Stimulated activated memory B cell treated with anti-CD40 and anti-IgM and Interleukin-4, amounts not matched to agents 10 μg/mL and 1 μg/mL and 100 μg/mL, for 72 hours (primary cell): Measurements from ENCODE around the gene HTR2C.
"Not testable (repeated sequence)": the region's sequence is repeated elsewhere in the genome, so short reads cannot be mapped to it uniquely, and the experiment has no call there.

ENCODE experiments used
- ATAC-seq: fragments of 150-1000 bp; cut with Tn5 transposase; 2 replicates; pipeline ENCODE4 v1.10.0; 2021
- H3K27ac Mint-ChIP-seq: one replicate; pipeline ENCODE4 v1.8.0; 2022; ENCODE audit warnings: mild to moderate bottlenecking, mixed read lengths
- H3K27me3 Mint-ChIP-seq: one replicate; pipeline ENCODE4 v1.8.0; 2022; ENCODE audit warnings: mixed read lengths
- H3K36me3 Mint-ChIP-seq: one replicate; pipeline ENCODE4 v1.8.0; 2022; ENCODE audit warnings: mixed read lengths
- H3K4me1 Mint-ChIP-seq: one replicate; pipeline ENCODE4 v1.8.0; 2022; ENCODE audit warnings: mixed read lengths
- H3K4me3 Mint-ChIP-seq: one replicate; pipeline ENCODE4 v1.8.0; 2022; ENCODE audit warnings: mild to moderate bottlenecking, moderate library complexity, mixed read lengths
- H3K9me3 Mint-ChIP-seq: one replicate; pipeline ENCODE4 v1.8.0; 2022; ENCODE audit warnings: mixed read lengths

The HTR2C gene

DNA sequence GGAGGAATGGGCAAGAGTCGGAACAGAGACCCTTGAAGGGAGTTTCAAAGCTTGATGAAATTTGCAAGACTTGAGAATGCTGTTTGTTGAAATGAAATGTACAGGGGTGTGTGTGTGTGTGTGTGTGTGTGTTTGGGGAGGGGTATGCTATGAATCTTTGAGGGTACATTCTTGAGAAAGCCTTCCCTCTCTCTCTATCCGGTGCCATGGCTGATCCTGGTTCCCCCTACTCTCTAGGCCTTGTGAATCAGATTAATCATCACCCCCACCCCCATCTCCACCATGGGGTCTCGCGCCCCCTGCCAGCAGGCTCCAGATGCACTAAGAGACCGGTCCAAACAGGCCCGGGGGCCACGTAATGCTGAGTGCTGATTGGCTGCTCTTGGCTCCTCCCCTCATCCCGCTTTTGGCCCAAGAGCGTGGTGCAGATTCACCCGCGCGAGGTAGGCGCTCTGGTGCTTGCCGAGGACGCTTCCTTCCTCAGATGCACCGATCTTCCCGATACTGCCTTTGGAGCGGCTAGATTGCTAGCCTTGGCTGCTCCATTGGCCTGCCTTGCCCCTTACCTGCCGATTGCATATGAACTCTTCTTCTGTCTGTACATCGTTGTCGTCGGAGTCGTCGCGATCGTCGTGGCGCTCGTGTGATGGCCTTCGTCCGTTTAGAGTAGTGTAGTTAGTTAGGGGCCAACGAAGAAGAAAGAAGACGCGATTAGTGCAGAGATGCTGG is at the start of gene HTR2C:
HTR2C (plus strand) TSS at position 441 of the 729 bp plus-strand sequence. CDS start 142,851 bp downstream, outside the sequence.
- Mint-ChIP-seq H3K4me3 (no peak within 1 kb of the TSS), H3K36me3 (no peaks in the 10 kb centered on the region), H3K27me3 (peaks cover 26% of the 10 kb centered on the region), H3K4me1 (no peaks in the 10 kb centered on the region), H3K9me3 (no peaks in the 10 kb centered on the region), H3K27ac (no peak within 1 kb of the TSS)
- ATAC-seq = no peak

DNA sequence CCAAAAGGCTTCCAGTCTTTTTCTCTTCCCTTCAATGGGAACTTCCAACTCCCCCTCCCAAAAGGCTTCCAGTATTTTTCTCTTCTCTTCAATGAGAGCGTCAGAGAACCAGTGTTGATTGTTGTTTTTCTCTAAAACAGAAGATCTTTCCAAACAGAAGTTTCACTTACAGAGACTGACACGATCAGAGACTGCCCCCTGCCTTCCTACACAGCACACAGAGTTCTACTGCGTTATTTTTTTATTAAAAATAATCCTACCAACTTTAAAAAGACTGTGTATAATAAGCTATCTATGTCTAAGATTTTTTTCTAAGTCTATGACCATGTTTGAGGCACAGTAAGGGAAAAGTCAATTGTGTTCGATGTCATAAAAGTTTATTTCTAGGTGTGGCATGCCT is 3.5 kb upstream of the HTR2C start:
- Mint-ChIP-seq H3K9me3 (no peaks in the 10 kb centered on the region), H3K36me3 (no peaks in the 10 kb centered on the region), H3K4me1 (no peaks in the 10 kb centered on the region), H3K27me3 (peaks cover 26% of the 10 kb centered on the region), H3K27ac (no peak overlapping the region), H3K4me3 (no peak overlapping the region)
- ATAC-seq = no peak

DNA sequence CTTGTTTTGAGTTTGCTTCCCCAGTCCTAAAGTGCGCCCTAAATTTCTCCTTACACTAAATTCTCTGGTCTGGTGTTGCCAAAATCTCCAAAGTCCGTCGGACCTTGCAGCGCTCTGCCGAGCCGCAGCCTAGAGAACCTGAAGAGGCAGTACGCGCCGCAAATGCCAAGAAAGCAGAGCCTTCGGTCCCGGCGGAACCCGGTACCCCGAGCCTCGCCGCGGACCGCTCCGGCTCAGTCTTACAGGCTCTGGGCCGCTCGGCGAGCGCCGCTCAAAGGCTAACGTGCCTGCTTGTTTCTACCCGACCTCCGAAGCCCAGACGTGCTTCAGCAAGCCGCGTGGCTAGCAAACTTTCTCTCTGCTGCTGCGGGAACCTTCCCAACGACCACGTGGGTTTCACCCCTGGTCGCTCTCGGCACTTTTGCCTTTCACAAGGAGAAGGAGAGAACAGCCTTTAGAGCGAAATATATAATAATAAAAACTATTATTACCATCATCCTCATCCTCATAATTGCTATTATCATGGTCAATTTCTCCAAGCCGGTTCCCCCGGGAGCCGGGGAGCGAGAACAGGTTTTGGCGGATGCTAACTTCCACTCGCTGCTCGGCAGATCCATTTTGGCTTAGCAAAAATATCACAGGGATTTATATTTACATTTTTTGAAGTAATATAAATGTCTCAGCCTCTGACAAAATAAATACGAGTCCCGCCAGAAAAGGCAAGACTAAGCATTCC is 2.2 kb upstream of the HTR2C start:
- Mint-ChIP-seq H3K9me3 (no peaks in the 10 kb centered on the region), H3K27ac (no peak overlapping the region), H3K27me3 (peaks cover 26% of the 10 kb centered on the region), H3K4me1 (no peaks in the 10 kb centered on the region), H3K4me3 (no peak overlapping the region), H3K36me3 (no peaks in the 10 kb centered on the region)
- no peak for ATAC-seq

DNA sequence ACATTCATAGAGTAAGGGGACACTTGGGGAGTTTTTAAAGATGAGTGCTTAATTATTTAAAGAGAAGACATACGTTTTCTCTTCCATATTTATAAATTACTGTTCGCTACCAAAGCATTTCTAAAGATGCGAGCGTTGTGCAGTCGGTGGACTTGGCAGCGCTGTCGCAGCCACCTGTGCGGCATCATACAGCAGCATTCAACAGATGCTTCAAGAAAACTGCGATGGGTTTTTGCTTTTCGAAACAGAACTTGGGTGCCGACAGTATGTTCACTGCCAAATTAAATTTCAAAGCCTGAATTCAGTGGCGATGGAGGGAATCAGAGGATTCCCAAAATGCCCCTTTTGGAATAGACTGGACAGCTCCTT is 1.6 kb upstream of the HTR2C start:
- no peak for ATAC-seq
- Mint-ChIP-seq H3K36me3 (no peaks in the 10 kb centered on the region), H3K9me3 (no peaks in the 10 kb centered on the region), H3K27me3 (peaks cover 26% of the 10 kb centered on the region), H3K4me3 (no peak overlapping the region), H3K27ac (no peak overlapping the region), H3K4me1 (no peaks in the 10 kb centered on the region)

DNA sequence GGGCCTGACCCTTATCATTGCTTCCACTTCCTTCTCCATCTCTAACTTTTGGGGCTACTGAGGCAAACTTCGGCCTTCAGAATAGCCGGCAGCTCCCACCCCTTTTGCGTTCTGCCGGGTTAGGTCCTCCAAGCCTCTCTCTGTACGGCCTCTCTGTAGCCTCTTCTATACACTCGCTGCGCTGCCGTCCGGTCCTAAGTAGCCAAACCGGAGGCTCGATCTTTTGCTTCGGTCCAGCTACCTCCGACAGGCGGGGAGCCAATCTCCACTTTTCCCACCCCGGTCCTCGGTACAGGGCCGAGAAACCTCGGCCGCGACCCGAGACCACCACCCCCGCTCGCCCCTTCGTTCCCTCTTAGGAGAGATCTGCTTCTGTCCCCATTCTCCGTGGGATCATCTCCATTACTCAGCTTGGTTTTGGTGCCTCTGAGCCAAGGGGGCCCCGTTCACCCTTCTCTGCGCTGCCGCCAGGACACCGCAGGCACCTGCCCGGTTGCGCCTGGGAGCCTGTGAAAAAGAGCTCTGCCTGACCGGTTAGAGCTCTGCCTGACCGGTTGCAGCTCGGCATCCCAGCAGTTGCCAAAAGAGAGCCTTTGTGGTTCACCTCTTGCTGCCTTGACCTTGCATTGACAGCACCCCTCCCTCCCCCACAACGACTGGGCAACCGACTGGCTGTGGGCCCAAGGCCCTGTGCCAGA is 1.0 kb upstream of the HTR2C start:
- H3K9me3 Mint-ChIP-seq = no peaks in the 10 kb centered on the region
- no peak overlapping the region for H3K4me3 Mint-ChIP-seq
- H3K27ac Mint-ChIP-seq = no peak overlapping the region
- H3K4me1 Mint-ChIP-seq = no peaks in the 10 kb centered on the region
- no peak for ATAC-seq
- H3K36me3 Mint-ChIP-seq = no peaks in the 10 kb centered on the region
- H3K27me3 Mint-ChIP-seq = peaks cover 26% of the 10 kb centered on the region

DNA sequence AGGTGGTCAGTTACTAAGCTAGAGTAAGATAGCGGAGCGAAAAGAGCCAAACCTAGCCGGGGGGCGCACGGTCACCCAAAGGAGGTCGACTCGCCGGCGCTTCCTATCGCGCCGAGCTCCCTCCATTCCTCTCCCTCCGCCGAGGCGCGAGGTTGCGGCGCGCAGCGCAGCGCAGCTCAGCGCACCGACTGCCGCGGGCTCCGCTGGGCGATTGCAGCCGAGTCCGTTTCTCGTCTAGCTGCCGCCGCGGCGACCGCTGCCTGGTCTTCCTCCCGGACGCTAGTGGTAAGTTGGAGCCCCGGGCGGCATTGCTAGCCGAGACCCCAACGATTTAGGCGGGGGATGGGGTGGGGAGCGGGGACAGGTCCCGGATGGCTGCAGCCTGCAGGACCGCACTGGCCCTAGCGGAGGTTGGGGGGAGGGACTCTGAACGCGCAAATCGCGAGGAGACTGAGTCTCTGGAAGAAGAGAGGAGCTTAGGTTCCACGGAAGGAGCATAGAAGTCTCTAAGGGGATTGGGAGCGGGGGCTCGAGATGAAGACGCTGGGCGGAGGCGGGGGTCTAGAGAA is 573 bp downstream of the HTR2C start:
- no peak for ATAC-seq
- H3K27me3 Mint-ChIP-seq = peaks cover 26% of the 10 kb centered on the region
- H3K36me3 Mint-ChIP-seq = no peaks in the 10 kb centered on the region
- no peak overlapping the region for H3K4me3 Mint-ChIP-seq
- no peaks in the 10 kb centered on the region for H3K4me1 Mint-ChIP-seq
- no peak overlapping the region for H3K27ac Mint-ChIP-seq
- no peaks in the 10 kb centered on the region for H3K9me3 Mint-ChIP-seq

DNA sequence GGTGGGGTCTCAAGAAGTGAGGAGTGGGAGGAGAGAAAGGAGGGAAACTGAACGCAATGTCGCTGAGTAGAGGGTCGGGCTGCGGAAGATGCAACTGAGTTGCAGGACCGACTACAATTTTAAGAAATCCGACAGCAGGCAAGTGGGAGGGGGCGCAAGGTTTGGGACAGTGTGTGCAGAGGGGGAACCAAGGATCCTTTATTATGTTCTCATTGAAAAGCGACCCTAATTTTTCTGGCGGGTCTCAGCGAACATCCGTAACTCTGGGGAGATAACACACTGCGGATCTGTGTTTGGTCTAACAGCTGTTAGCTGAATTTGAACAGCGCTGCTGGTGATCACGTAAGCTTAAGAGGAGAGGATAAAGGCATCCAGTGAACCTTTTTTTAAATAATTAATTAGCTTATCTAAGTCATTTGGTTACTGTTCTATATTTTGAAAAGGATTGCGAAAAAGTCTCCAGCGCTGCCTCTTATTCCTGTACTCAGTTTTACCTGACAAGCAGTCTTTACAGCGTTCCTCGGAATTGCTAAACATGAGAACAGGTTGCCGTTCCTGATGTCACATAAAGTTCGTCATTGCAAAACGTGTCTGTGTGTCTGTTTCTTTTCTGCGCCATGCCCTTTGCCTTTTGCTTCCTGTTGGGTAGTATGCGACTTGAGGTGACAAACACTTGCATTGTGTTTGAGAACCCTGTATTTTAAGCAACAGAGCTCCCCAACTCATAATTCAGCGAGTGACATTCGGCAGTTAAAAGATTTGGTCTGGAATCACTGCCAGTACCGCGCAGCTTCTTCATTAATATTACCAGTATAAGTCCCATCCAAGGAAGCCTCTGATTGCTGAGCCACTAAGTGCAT is 1.3 kb downstream of the HTR2C start:
- H3K27ac Mint-ChIP-seq = no peak overlapping the region
- no peak overlapping the region for H3K4me3 Mint-ChIP-seq
- peaks cover 26% of the 10 kb centered on the region for H3K27me3 Mint-ChIP-seq
- H3K9me3 Mint-ChIP-seq = no peaks in the 10 kb centered on the region
- H3K36me3 Mint-ChIP-seq = no peaks in the 10 kb centered on the region
- no peaks in the 10 kb centered on the region for H3K4me1 Mint-ChIP-seq
- no peak for ATAC-seq

DNA sequence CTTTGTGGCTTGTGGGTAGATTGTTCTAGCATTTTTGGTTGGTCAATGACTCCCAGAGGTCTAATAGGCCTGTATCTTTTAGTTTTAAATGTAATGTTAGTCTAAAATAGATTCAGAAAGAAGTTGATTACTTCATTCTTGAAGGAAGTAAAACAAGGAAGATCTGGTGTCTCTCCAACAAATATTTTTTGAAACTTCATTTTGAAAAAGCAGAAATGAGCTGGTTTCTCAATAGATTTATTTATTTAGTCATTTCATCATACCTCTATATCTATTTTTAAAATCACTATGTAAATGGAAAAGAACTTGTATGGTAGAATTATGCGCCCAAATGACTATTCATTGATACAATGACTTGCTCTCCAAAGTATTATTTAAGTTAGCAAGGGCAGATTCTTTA is 7.2 kb downstream of the HTR2C start:
- Mint-ChIP-seq H3K27ac (no peak overlapping the region), H3K27me3 (no peaks in the 10 kb centered on the region), H3K4me3 (no peak overlapping the region), H3K4me1 (no peaks in the 10 kb centered on the region), H3K9me3 (no peaks in the 10 kb centered on the region), H3K36me3 (no peaks in the 10 kb centered on the region)
- no peak for ATAC-seq

DNA sequence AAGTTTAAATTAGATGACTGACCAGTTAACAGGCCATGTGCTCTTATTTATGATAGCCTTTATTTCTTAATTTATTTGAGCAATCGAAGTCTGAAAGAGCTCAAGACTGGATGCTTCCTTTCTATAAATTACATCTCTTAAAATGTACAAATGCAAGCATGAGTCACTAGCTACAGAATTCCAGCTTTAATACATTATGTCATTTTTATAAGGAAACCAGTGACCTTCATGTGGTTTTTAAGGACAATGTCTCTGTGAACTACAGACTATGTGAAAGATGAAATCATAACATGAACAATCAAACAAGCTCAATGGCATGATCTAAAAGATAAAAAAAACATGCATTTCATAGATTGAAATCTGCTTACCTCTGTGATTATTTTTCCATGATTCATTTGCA is 15.4 kb downstream of the HTR2C start:
- Mint-ChIP-seq H3K27me3 (no peaks in the 10 kb centered on the region), H3K4me3 (no peak overlapping the region), H3K36me3 (no peaks in the 10 kb centered on the region), H3K4me1 (no peaks in the 10 kb centered on the region), H3K9me3 (no peaks in the 10 kb centered on the region), H3K27ac (no peak overlapping the region)
- ATAC-seq = no peak

DNA sequence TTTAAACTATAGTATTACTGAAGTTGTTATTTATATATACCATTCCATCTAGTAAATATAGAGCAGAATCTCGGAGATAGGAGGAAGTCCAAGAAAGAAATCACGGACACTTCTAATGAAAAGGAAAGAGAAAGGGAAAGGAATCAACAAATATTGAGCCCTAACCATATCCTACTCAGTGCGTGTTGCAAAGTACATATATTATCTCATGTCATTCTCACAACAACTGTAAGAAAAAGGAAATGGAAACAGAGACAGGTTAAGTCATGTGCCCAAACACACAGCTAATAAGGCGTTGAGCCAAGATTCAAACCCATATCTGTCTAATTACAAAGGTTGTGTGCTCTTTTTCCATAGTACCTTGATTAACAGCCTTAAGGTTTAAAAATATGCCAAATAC is 16.0 kb downstream of the HTR2C start:
- ATAC-seq = no peak
- Mint-ChIP-seq H3K4me3 (no peak overlapping the region), H3K36me3 (no peaks in the 10 kb centered on the region), H3K27me3 (no peaks in the 10 kb centered on the region), H3K4me1 (no peaks in the 10 kb centered on the region), H3K9me3 (no peaks in the 10 kb centered on the region), H3K27ac (no peak overlapping the region)

DNA sequence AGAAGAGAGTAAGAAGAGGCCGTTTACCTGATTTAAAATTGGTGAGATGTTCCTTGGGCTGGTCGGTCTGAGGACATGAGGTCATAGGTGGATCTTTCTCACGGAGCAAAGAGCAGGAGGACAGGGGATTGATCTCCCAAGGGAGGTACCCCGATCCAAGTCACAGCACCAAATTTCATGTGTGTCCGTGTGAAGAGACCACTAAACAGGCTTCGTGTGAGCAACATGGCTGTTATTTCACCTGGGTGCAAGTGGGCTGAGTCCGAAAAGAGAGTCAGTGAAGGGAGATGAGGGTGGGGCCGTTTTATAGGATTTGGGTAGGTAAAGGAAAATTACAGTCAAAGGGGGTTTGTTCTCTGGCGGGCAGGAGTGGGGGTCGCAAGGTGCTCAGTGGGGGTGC is 22.7 kb downstream of the HTR2C start:
- H3K27ac Mint-ChIP-seq, H3K9me3 Mint-ChIP-seq, H3K27me3 Mint-ChIP-seq, H3K36me3 Mint-ChIP-seq, ATAC-seq, H3K4me1 Mint-ChIP-seq, H3K4me3 Mint-ChIP-seq: not testable (repeated sequence)

DNA sequence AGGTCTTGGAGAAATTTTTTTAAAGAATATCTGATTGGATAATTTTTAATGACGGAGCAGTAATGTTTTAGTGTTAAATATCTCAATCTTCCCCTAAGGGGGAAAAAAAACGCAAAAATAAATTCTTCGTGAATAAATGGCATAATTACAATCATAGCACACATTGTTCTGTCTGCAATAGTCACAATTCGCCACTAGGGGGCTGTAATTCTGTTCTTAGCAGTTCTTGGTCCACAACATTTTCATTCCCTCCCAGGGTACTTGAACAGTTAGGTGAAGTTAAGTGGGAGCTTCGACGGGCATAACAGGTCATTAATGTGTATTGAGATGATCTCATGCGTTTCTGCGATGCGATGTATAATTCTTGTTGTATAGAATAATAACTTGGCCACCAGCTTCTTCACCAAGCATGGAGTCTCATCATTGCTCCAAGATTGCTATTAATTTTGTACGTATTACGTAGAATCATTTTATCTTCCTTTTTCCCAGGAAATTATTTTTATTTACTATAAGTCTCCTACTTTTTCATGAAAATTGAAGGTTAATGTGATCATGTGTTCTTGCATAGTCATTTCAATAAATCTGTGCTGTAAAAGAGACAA is 27.2 kb downstream of the HTR2C start:
- H3K27me3 Mint-ChIP-seq = no peaks in the 10 kb centered on the region
- ATAC-seq = no peak
- no peaks in the 10 kb centered on the region for H3K9me3 Mint-ChIP-seq
- no peak overlapping the region for H3K4me3 Mint-ChIP-seq
- H3K27ac Mint-ChIP-seq = no peak overlapping the region
- no peaks in the 10 kb centered on the region for H3K36me3 Mint-ChIP-seq
- H3K4me1 Mint-ChIP-seq = no peaks in the 10 kb centered on the region

DNA sequence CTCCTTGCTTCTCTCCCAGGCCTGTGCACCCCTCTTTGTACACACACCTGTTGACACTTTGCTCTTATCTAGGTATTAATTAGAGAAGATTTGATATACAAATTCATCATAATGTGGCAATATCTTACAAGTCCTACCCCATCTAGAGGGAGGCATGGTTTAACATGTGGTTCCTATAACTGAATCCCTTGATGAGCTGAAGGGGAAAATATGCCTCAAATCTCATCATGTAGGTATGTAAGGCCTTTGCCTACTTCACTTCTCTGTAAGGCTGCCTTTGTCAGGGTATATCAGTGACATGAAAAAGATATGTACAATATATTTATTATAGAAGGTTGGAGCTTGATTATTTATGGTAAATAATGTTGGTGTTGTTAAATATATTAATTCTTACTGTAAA is 31.9 kb downstream of the HTR2C start:
- no peak overlapping the region for H3K4me3 Mint-ChIP-seq
- no peaks in the 10 kb centered on the region for H3K4me1 Mint-ChIP-seq
- no peaks in the 10 kb centered on the region for H3K27me3 Mint-ChIP-seq
- no peaks in the 10 kb centered on the region for H3K36me3 Mint-ChIP-seq
- ATAC-seq = no peak
- H3K9me3 Mint-ChIP-seq = no peaks in the 10 kb centered on the region
- no peak overlapping the region for H3K27ac Mint-ChIP-seq

DNA sequence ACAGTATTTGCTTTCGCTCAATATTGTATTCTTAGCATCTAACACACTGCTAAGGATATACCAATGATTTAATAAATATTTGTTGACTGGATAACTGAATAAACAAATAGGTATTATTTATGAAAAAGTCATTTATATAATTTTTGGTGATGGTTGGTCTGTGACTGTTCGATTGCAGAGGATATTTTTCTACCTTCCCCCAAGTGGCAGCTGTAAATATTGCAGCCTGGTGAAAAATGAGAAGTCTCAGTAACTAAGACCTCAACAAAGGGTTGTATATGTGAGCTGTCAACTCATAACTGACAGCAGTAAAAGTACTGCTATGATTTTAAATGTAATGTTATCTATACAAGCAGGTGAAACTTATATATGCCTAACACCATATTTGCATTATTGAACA is 36.0 kb downstream of the HTR2C start:
- Mint-ChIP-seq H3K27ac (no peak overlapping the region), H3K27me3 (no peaks in the 10 kb centered on the region), H3K4me1 (no peaks in the 10 kb centered on the region), H3K36me3 (no peaks in the 10 kb centered on the region), H3K9me3 (no peaks in the 10 kb centered on the region), H3K4me3 (no peak overlapping the region)
- no peak for ATAC-seq
